Naive thymus-derived CD4-positive, alpha-beta T cell (primary cell): ENCODE results near the gene UCHL5. TPM values are rescaled to one million over a fixed set of nuclear protein-coding genes. Genes with fewer than 3 reads are reported as not detected.
"Not testable (repeated sequence)": the region's sequence is repeated elsewhere in the genome, so short reads cannot be mapped to it uniquely, and the experiment has no call there.

ENCODE experiments used
- ATAC-seq: fragments of 150-1000 bp; cut with Tn5 transposase; 2 replicates; pipeline ENCODE4 v1.10.0; 2021; ENCODE audit warnings: mild to moderate bottlenecking, moderate library complexity
- CTCF ChIA-PET: fragments of 350-600 bp; sonication (Branson Sonifier 250); formaldehyde crosslinking; loops from one replicate; lab custom pipeline; 2021; ENCODE audit warnings: antibody characterized with exemption; lab: Charles Lee
- POLR2A ChIA-PET: fragments of 350-600 bp; sonication (Branson Sonifier 250); formaldehyde crosslinking; loops from one replicate; lab custom pipeline; 2021; ENCODE audit warnings: antibody characterized with exemption, inconsistent platforms; lab: Charles Lee
- DNase-seq, 9 donors: peaks; one replicate each; pipeline versions ENCODE4 v3.0.0 to v3.0.0-alpha.2; 2020 to 2022; ENCODE audit warnings: mixed read lengths in 1 of 9
- H3K27ac ChIP-seq: one replicate; pipeline ENCODE4 v1.7.0; 2013; ENCODE audit warnings: mild to moderate bottlenecking, low read depth, low read length, moderate library complexity
- H3K27me3 ChIP-seq, 2 donors: one replicate each; pipeline ENCODE4 v1.7.0; 2013; ENCODE audit warnings: low read length in 2 of 2, mild to moderate bottlenecking in 2 of 2, moderate library complexity in 2 of 2; ENCODE audit not compliant: control insufficient read depth in 2 of 2, insufficient read depth in 2 of 2
- H3K36me3 ChIP-seq, 3 experiments: 1 replicate in 2 of 3; 2 replicates in 1 of 3; pipeline ENCODE4 v1.7.0; 2013; ENCODE audit warnings: low read length in 3 of 3, mild to moderate bottlenecking in 3 of 3, moderate library complexity in 1 of 3; ENCODE audit not compliant: insufficient read depth in 3 of 3, control insufficient read depth in 2 of 3
- H3K4me1 ChIP-seq, 2 donors: one replicate each; pipeline ENCODE4 v1.7.0; 2013; ENCODE audit warnings: low read length in 2 of 2, mild to moderate bottlenecking in 2 of 2, moderate library complexity in 1 of 2; ENCODE audit not compliant: control insufficient read depth in 2 of 2, insufficient read depth in 2 of 2
- H3K4me3 ChIP-seq: 2 replicates; pipeline ENCODE4 v1.7.0; 2013; ENCODE audit warnings: mild to moderate bottlenecking, low read length
- H3K9me3 ChIP-seq, 3 experiments: 1 replicate in 2 of 3; 2 replicates in 1 of 3; pipeline ENCODE4 v1.7.0; 2013; ENCODE audit warnings: low read length in 3 of 3; ENCODE audit not compliant: control insufficient read depth in 2 of 3
- H3K27ac Mint-ChIP-seq, 9 donors: one replicate each; pipeline ENCODE4 v1.8.0; 2020 to 2022; ENCODE audit warnings: mixed read lengths in 9 of 9, mild to moderate bottlenecking in 8 of 9, moderate library complexity in 5 of 9, inconsistent platforms in 2 of 9
- H3K27me3 Mint-ChIP-seq, 5 donors: one replicate each; pipeline ENCODE4 v1.8.0; 2021 to 2022; ENCODE audit warnings: mixed read lengths in 5 of 5, mild to moderate bottlenecking in 1 of 5
- H3K36me3 Mint-ChIP-seq, 5 donors: one replicate each; pipeline ENCODE4 v1.8.0; 2020 to 2022; ENCODE audit warnings: mixed read lengths in 5 of 5, mild to moderate bottlenecking in 3 of 5, inconsistent platforms in 1 of 5
- H3K4me1 Mint-ChIP-seq, 7 donors: one replicate each; pipeline ENCODE4 v1.8.0; 2020 to 2022; ENCODE audit warnings: mixed read lengths in 7 of 7, mild to moderate bottlenecking in 3 of 7, inconsistent platforms in 1 of 7
- H3K4me3 Mint-ChIP-seq, 10 donors: one replicate each; pipeline ENCODE4 v1.8.0; 2020 to 2022; ENCODE audit warnings: mild to moderate bottlenecking in 10 of 10, mixed read lengths in 10 of 10, moderate library complexity in 6 of 10, inconsistent platforms in 2 of 10
- H3K9me3 Mint-ChIP-seq, 11 donors: one replicate each; pipeline ENCODE4 v1.8.0; 2020 to 2022; ENCODE audit warnings: mixed read lengths in 11 of 11, mild to moderate bottlenecking in 4 of 11, inconsistent platforms in 1 of 11, moderate library complexity in 1 of 11
- intact Hi-C, 2 donors: fragments of 100-400 bp; cut with micrococcal nuclease; formaldehyde crosslinking; loops; one replicate each; pipeline ENCODE4 v1.15.1; 2023
- polyA plus RNA-seq, 2 donors: library from polyadenylated mRNA; unstranded; fragments of 300-500 nt; fragmentation: Illumina TruSeq; gene quantifications; one replicate each; pipeline ENCODE4 v1.2.3, GENCODE V29; 2021
- total RNA-seq, 6 experiments: library from RNA in 5 of 6; stranded (reverse) in 5 of 6; gene quantifications; 1 replicate in 5 of 6; 2 replicates in 1 of 6; pipeline ENCODE4 v1.2.3 and lab custom pipeline; 2021 to 2026

UCHL5 gene
- total and polyA plus RNA-seq, 7 experiments from 2014 or later, result 20.2 to 58.2 (median 37.4) TPM

DNA sequence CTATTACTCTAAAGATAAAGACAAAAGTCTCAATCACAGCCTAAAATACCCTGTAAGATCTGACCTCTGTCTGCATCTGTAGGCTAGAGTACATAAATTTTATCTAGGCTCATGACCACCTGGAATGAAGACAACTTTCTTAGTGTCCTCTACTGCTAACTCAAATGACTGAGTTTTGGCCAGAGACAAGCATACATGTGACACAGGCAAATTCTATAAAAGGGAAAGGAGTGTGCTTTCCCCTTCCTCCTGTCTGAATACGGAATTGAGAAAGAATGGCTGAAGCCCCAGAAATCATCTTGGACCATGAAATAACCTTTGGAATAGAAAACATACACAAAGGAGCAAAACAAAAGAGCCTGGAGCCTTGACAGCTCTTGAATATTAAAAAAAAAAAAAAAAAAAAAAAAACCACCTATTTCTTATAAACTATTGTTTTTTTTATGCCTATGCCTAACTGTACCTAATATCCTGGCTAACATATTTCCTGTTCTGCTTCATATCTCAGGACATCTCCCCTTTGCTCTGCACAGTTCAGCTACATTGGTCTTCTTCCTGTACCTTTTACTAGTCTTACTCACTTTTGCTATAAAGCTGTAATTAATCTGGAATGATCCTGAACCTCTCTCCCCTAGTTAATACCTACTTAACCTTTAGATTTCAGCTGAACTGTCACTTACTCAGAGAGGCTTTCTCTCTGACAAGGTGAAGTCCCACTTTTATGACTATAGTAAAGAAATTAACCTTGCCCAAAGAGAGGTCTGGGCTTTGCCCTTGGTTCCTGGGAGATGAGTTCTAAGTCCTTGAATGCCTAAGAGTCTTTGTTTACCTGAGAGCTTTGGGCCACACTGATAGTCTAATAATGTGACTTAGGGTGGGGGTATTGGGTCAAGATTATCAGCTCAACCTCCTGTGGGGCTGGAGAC, 16.1 kb downstream of the UCHL5 start:
- H3K4me1 ChIP-seq, result no peaks in the 10 kb centered on the region
- no peak overlapping the region for H3K27ac ChIP-seq
- no peaks in the 10 kb centered on the region for H3K9me3 ChIP-seq
- H3K9me3 Mint-ChIP-seq, result peaks cover 0 to 1% (median 0%) of the 10 kb centered on the region in 11 donors
- POLR2A ChIA-PET, result no interaction called here
- ATAC-seq (no peak), DNase-seq (no peak)
- peaks cover 0 to 1% (median 0%) of the 10 kb centered on the region in 3 experiments for H3K36me3 ChIP-seq
- no peaks in the 10 kb centered on the region for H3K27me3 ChIP-seq
- CTCF ChIA-PET, result no interaction called here
- H3K27ac Mint-ChIP-seq, result peak overlapping the region in 5 of 9 donors; percentile 3 to 74 (median 36)
- peaks cover 9 to 31% (median 23%) of the 10 kb centered on the region in 7 donors for H3K4me1 Mint-ChIP-seq
- no peaks in the 10 kb centered on the region for H3K27me3 Mint-ChIP-seq
- no peak overlapping the region for H3K4me3 ChIP-seq
- intact Hi-C loops, result no loop called here
- peaks cover 0 to 37% (median 31%) of the 10 kb centered on the region in 5 donors for H3K36me3 Mint-ChIP-seq
- no peak overlapping the region for H3K4me3 Mint-ChIP-seq

DNA sequence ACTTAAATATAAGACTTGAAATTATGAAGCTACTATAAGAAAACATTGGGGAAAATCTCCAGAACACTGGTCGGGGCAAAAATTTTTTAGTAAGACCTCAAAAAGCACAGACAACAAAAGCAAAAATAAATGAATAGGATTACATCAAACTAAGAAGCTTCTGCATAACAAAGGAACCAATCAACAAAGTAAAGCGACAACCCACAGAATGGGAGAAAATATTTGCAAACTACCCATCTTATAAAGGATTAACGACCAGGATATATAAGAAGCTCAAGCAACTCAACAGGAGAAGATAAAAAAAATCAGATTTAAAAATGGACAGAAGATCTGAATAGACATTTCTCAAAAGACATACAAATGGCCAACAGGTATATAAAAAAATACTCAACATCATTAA, 19.1 kb downstream of the UCHL5 start:
- H3K27me3 Mint-ChIP-seq, result no peaks in the 10 kb centered on the region

DNA sequence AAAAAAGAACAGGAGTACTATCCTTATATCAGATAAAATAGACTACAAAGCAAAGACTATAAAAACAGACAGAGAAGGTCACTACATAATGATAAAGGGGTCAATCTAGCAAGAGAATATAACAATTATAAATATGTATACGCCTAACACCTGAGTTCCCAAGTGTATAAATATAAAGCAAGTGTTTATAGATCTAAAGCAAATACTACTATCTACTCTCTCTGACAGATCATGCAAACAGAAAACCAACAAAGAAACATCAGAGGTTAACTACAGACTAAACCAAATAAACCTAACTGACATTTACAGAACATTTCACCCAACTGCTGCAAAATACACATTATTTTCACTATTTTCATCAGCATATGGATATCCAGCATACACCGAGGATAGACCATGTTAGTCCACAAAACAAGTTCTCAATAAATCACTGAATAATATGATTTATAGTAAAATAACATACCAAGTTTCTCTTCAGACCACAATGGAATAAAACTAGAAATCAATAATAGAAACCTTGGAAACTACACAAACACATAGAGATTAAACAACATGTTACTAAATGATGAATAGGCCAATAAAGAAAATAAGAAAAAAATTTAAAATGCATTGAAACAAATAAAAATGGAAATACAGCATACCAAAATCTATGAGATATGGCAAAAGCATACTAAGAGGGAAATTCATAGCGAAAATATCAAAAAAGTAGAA, 22.7 kb downstream of the UCHL5 start:
- Histone ChIP-seq H3K36me3 (no peaks in the 10 kb centered on the region), H3K27ac (no peak overlapping the region), H3K4me3 (no peak overlapping the region), H3K9me3 (no peaks in the 10 kb centered on the region), H3K27me3 (no peaks in the 10 kb centered on the region), H3K4me1 (no peaks in the 10 kb centered on the region)
- H3K27me3 Mint-ChIP-seq, result no peaks in the 10 kb centered on the region
- peaks cover 17 to 63% (median 57%) of the 10 kb centered on the region in 7 donors for H3K4me1 Mint-ChIP-seq
- H3K9me3 Mint-ChIP-seq, result peaks cover 0 to 1% (median 0%) of the 10 kb centered on the region in 11 donors
- peaks cover 0 to 47% (median 23%) of the 10 kb centered on the region in 5 donors for H3K36me3 Mint-ChIP-seq
- peak overlapping the region in 1 of 10 donors; percentile 22 for H3K4me3 Mint-ChIP-seq
- CTCF ChIA-PET, result no interaction called here
- no peak for ATAC-seq
- no peak for DNase-seq
- peak overlapping the region in 1 of 9 donors; percentile 20 for H3K27ac Mint-ChIP-seq
- POLR2A ChIA-PET, result no interaction called here
- intact Hi-C loops, result no loop called here

More for the DNA sequence above, 19.1 kb downstream of the UCHL5 start:
- H3K27ac ChIP-seq, result no peak overlapping the region
- no peak overlapping the region for H3K4me3 ChIP-seq
- H3K36me3 Mint-ChIP-seq, result peaks cover 0 to 56% (median 30%) of the 10 kb centered on the region in 5 donors
- peaks cover 19 to 59% (median 51%) of the 10 kb centered on the region in 7 donors for H3K4me1 Mint-ChIP-seq
- no peaks in the 10 kb centered on the region for H3K4me1 ChIP-seq
- no peak for ATAC-seq
- DNase-seq, result no peak
- no peak overlapping the region for H3K4me3 Mint-ChIP-seq
- no peaks in the 10 kb centered on the region for H3K27me3 ChIP-seq
- no peak overlapping the region for H3K27ac Mint-ChIP-seq
- no peaks in the 10 kb centered on the region for H3K9me3 ChIP-seq
- H3K36me3 ChIP-seq, result no peaks in the 10 kb centered on the region
- CTCF ChIA-PET, result no interaction called here
- intact Hi-C loops, result no loop called here
- peaks cover 0 to 1% (median 0%) of the 10 kb centered on the region in 11 donors for H3K9me3 Mint-ChIP-seq
- POLR2A ChIA-PET, result no interaction called here

DNA sequence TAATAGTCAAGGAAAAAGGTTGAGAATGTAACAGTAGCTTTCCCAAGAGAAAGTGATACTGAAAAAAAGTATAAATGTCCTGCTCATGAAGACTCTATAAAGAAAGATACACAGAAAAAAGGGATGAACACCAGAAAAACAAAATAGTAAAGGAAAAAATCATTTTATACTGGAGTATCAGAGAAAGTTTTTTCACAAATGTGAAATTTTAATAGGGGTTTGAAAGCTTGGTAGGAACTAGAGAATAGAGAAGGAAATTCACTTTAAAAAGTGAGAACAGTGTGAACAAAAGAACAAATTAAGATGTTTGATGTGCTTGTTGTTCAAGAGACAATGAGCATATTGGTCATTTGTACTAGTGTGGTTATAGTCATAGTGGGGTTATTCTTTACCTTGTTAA, 25.6 kb downstream of the UCHL5 start:
- ATAC-seq, result no peak

DNA sequence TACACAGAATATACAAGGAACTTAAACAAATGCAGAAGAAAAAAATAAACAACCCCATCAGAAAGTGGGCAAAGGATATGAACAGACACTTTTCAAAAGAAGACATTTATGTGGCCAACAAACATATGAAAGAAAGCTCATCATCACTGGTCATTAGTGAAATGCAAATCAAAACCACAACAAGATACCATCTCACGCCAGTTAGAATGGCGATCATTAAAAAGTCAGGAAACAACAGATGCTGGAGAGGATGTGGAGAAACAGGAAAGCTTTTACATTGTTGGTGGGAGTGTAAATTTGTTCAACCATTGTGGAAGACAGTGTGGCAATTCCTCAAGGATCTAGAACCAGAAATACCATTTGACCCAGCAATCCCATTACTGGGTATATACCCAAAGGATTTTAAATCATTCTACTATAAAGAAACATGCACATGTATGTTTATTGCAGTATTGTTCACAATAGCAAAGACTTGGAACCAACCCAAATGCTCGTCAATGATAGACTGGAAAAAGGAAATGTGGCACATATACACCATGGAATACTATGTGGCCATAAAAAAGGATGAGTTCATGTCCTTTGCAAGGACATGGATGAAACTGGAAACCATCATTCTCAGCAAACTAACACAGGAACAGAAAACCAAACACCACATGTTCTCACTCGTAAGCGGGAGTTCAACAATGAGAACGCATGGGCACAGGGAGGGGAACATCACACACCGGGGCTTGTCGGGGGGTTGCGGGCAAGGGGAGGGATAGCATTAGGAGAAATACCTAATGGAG, 26.3 kb downstream of the UCHL5 start:
- ATAC-seq, DNase-seq, POLR2A ChIA-PET, H3K4me3 ChIP-seq, H3K27me3 ChIP-seq, H3K9me3 Mint-ChIP-seq, H3K27me3 Mint-ChIP-seq, H3K36me3 ChIP-seq, CTCF ChIA-PET, H3K4me1 ChIP-seq, H3K27ac ChIP-seq, H3K9me3 ChIP-seq: not testable (repeated sequence)
- Mint-ChIP-seq H3K4me3 (peak overlapping the region in 1 of 10 donors; percentile 34), H3K27ac (peak overlapping the region in 1 of 9 donors; percentile 43), H3K4me1 (peaks cover 13 to 45% (median 40%) of the 10 kb centered on the region in 7 donors), H3K36me3 (peaks cover 0 to 31% (median 15%) of the 10 kb centered on the region in 5 donors)
- intact Hi-C loops, result loop anchor here in 1 of 2 donors (5.0 kb wide), 1 partner anchor 561 kb away; no protein-coding TSS in a partner anchor

More for the DNA sequence above, 25.6 kb downstream of the UCHL5 start:
- no peaks in the 10 kb centered on the region for H3K27me3 Mint-ChIP-seq
- H3K27me3 ChIP-seq, result no peaks in the 10 kb centered on the region
- DNase-seq, result no peak
- H3K36me3 Mint-ChIP-seq, result peaks cover 0 to 37% (median 15%) of the 10 kb centered on the region in 5 donors
- no peaks in the 10 kb centered on the region for H3K9me3 ChIP-seq
- H3K4me1 ChIP-seq, result no peaks in the 10 kb centered on the region
- H3K27ac ChIP-seq, result no peak overlapping the region
- intact Hi-C loops, result loop anchor here in 1 of 2 donors (5.0 kb wide), 1 partner anchor 561 kb away; no protein-coding TSS in a partner anchor
- H3K9me3 Mint-ChIP-seq, result peaks cover 0 to 1% (median 0%) of the 10 kb centered on the region in 11 donors
- H3K4me3 ChIP-seq, result no peak overlapping the region
- POLR2A ChIA-PET, result no interaction called here
- H3K4me1 Mint-ChIP-seq, result peaks cover 13 to 48% (median 40%) of the 10 kb centered on the region in 7 donors
- peaks cover 0 to 4% (median 0%) of the 10 kb centered on the region in 3 experiments for H3K36me3 ChIP-seq
- H3K27ac Mint-ChIP-seq, result peak overlapping the region in 1 of 9 donors; percentile 62
- H3K4me3 Mint-ChIP-seq, result no peak overlapping the region
- CTCF ChIA-PET, result no interaction called here

DNA sequence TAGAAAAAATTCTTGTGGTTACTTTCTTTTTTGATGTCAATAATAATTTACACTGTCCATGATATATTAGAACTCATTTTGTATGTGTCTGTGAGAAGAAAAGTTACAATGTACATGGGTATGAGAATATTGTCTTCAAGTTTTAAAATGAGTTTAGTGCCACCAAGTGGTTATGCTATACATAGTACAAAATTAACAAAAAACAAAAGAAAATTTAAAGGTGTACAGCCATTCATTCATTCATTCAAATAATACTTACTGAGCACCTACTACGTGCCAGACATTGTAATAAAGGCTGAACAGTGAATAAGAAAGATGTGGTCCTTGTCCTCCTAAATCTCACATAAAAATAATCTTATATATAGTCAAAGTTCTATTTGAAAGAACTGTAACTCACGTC, 27.7 kb downstream of the UCHL5 start:
- Histone ChIP-seq H3K4me3 (no peak overlapping the region), H3K27me3 (no peaks in the 10 kb centered on the region), H3K36me3 (peaks cover 0 to 5% (median 4%) of the 10 kb centered on the region in 3 experiments), H3K4me1 (no peaks in the 10 kb centered on the region), H3K27ac (no peak overlapping the region), H3K9me3 (no peaks in the 10 kb centered on the region)
- Mint-ChIP-seq H3K36me3 (peaks cover 0 to 19% (median 11%) of the 10 kb centered on the region in 5 donors), H3K9me3 (peaks cover 0 to 1% (median 0%) of the 10 kb centered on the region in 11 donors), H3K4me3 (no peak overlapping the region), H3K27ac (no peak overlapping the region), H3K4me1 (peaks cover 10 to 31% (median 29%) of the 10 kb centered on the region in 7 donors), H3K27me3 (no peaks in the 10 kb centered on the region)
- CTCF ChIA-PET, result interaction anchor here (0.9 kb wide), 1 partner anchor 18 kb away, joined by 3 read pairs; no protein-coding TSS in a partner anchor
- intact Hi-C loops, result loop anchor here in 1 of 2 donors (2.0 to 5.0 kb wide), 2 partner anchors 15 to 559 kb away; no protein-coding TSS in a partner anchor
- POLR2A ChIA-PET, result no interaction called here
- peak in 1 of 9 donors; percentile 2 for DNase-seq
- peak; percentile 54 for ATAC-seq
